Mesothelial cell of epicardium (in vitro differentiated cells): ENCODE results near the gene TANGO2. TPM values are rescaled to one million over a fixed set of nuclear protein-coding genes. Genes with fewer than 3 reads are reported as not detected.

Experiments
- DNase-seq, 2 experiments: peaks; one replicate each; pipeline ENCODE4 v3.0.0; 2021; ENCODE audit warnings: low spot score in 2 of 2; ENCODE audit not compliant: unreplicated experiment in 2 of 2
- H3K27ac Mint-ChIP-seq: 2 replicates; pipeline ENCODE4 v1.8.0; 2021; ENCODE audit warnings: mixed read lengths
- H3K27me3 Mint-ChIP-seq: 2 replicates; pipeline ENCODE4 v1.8.0; 2021; ENCODE audit warnings: low read depth, mixed read lengths
- H3K36me3 Mint-ChIP-seq: 2 replicates; pipeline ENCODE4 v1.8.0; 2021; ENCODE audit warnings: mixed read lengths
- H3K4me1 Mint-ChIP-seq: 2 replicates; pipeline ENCODE4 v1.8.0; 2021; ENCODE audit warnings: mixed read lengths
- H3K4me3 Mint-ChIP-seq: 2 replicates; pipeline ENCODE4 v1.8.0; 2021; ENCODE audit warnings: mild to moderate bottlenecking, moderate library complexity, mixed read lengths
- H3K9me3 Mint-ChIP-seq: 2 replicates; pipeline ENCODE4 v1.8.0; 2021; ENCODE audit warnings: mixed read lengths
- total RNA-seq: library from RNA; stranded (reverse); gene quantifications from 3 replicates; pipeline ENCODE4 v1.2.1, GENCODE V29; 2021
- TF ChIP-seq, protein P1 (sequence below): fragments of 200-600 bp; sonication (generic); IDR thresholded peaks from one replicate; pipeline ENCODE4 v1.5.0; 2021; ENCODE audit warnings: antibody characterized with exemption; ENCODE audit not compliant: unreplicated experiment

The TANGO2 gene
- total RNA-seq, 1 donor from 2014 or later = 15.6 TPM

DNA sequence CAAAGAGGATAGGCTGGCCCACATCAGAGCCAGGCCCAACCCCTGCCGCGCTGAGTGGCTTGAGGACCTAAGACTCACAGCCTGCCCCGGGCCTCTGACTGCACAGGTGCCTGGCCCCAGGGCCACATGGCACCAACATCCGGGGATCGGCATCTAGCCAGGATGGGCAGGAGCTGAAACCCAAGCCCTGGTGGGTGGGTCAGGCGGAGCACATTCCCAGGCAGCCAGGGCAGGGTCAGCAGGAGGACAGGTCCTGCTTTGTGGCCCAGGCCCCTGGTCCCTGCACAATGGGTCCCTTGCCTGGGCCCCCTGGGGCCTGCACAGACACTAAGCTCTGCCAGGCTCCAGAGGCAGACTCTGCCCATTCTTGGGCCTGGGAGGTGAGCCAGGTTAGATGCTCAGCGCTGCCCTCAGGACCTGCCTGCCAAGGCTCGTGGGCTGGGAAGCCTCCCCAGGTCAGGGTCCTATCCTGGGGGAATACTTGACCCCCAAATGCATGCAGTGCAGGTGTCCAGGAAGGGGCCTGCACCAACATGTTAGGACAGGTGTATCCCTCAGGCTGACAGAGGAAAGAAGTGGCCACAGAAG is 37.8 kb upstream of the TANGO2 start:
- DNase-seq = no peak
- H3K27ac Mint-ChIP-seq = no peak overlapping the region
- TF ChIP-seq, protein P1, sequence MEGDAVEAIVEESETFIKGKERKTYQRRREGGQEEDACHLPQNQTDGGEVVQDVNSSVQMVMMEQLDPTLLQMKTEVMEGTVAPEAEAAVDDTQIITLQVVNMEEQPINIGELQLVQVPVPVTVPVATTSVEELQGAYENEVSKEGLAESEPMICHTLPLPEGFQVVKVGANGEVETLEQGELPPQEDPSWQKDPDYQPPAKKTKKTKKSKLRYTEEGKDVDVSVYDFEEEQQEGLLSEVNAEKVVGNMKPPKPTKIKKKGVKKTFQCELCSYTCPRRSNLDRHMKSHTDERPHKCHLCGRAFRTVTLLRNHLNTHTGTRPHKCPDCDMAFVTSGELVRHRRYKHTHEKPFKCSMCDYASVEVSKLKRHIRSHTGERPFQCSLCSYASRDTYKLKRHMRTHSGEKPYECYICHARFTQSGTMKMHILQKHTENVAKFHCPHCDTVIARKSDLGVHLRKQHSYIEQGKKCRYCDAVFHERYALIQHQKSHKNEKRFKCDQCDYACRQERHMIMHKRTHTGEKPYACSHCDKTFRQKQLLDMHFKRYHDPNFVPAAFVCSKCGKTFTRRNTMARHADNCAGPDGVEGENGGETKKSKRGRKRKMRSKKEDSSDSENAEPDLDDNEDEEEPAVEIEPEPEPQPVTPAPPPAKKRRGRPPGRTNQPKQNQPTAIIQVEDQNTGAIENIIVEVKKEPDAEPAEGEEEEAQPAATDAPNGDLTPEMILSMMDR = no peak
- no peak overlapping the region for H3K4me3 Mint-ChIP-seq
- no peaks in the 10 kb centered on the region for H3K27me3 Mint-ChIP-seq
- H3K9me3 Mint-ChIP-seq = no peaks in the 10 kb centered on the region
- H3K36me3 Mint-ChIP-seq = peaks cover 6% of the 10 kb centered on the region
- peaks cover 18% of the 10 kb centered on the region for H3K4me1 Mint-ChIP-seq

DNA sequence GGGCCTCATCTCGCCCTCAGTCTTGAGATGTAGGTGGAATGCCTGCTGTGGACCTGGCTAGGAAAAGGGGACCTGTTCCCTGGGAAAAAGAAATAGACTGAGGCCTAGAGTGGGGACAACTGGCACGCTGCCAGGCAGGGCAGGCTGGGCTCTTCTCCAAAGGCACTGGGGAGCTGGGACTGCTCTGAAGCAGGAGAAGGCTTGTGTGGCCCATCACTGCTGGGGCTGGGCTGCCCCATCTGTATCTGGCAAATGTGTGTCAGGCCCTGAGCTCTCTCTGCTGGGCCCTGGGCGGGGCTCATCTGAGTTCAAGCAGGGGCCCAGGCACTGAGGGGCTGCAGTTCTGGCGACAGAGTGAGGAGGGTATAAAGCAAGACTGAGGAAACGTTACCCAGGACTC is 37.2 kb upstream of the TANGO2 start:
- no peak overlapping the region for H3K27ac Mint-ChIP-seq
- TF ChIP-seq, protein P1 = no peak
- H3K9me3 Mint-ChIP-seq = no peaks in the 10 kb centered on the region
- peaks cover 18% of the 10 kb centered on the region for H3K4me1 Mint-ChIP-seq
- H3K27me3 Mint-ChIP-seq = no peaks in the 10 kb centered on the region
- no peak overlapping the region for H3K4me3 Mint-ChIP-seq
- peaks cover 6% of the 10 kb centered on the region for H3K36me3 Mint-ChIP-seq
- no peak for DNase-seq

DNA sequence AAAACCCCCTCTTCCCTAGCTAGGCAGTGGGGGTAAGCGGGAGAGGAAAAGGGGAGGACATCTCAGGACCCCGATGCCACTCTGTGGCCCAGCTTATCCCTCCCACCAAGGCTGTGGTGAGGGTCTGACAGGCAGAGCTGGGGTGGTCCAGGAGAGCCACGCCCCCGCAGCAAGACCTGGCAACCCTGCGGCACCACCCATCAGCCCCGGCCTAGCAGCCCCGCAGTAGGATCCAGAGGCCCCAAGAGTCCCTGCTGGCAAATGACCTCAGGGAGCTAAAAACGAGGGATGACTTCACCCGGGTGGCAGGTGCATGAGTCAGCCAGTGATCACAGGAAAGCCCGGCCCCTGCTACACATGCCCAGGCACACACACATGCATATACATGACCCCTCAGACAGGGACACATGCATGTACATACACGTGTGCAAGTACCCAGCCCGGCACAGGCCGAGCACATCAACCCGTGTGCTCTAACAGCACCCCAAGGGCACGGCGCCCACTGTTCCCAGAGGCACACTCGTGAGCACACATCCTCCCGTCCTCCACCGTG is 36.6 kb upstream of the TANGO2 start:
- H3K36me3 Mint-ChIP-seq = peaks cover 4% of the 10 kb centered on the region
- no peaks in the 10 kb centered on the region for H3K27me3 Mint-ChIP-seq
- TF ChIP-seq, protein P1 = no peak
- H3K4me1 Mint-ChIP-seq = peaks cover 18% of the 10 kb centered on the region
- H3K9me3 Mint-ChIP-seq = no peaks in the 10 kb centered on the region
- DNase-seq = no peak
- no peak overlapping the region for H3K4me3 Mint-ChIP-seq
- no peak overlapping the region for H3K27ac Mint-ChIP-seq

DNA sequence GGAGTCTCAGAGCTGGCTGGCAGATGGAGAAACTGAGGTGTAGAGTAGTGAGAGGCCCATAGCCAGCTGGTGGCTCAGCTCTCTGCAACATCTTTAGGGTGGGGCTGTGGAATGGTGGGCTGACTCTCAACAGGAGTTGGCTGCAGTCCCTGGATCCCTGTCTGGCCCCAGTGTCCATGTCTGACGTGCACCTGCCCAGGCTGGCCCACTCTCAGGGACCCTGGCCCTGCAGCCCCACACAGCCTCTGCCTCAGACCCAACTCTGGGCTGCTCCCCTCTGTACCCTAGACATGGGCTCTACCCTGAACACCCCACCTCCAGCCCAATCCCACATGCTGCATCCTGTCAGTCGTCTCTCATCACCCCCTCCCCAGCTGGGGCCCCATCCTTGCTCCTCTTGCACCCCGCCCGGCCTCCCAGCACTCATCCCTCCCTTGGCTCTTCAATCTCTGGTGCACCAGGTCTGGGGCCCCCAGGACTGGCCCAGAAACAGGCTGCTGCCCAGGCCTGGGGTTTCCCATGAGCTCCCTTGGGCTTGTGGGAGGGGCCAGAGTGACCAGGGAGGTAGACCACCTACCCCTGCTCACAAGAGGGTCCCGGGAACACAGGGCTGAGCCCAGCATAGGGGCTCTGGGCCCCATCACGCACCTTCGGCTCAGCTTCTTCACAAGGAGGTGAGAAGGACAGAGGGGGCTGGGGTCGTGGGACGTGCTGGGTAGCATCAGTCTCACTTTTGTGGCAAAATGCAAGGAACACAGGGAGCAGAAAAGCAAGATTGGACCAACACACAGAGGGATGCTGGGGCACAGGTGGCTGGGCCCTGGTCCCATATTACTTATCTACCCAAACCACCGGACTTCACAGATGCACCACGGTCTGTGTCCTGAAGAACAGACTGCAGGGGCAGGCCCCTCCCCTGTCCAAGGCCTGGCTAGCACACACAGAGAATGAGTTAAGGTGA is 35.8 kb upstream of the TANGO2 start:
- TF ChIP-seq, protein P1 = no peak
- peak overlapping the region; percentile 41 for H3K4me3 Mint-ChIP-seq
- no peak overlapping the region for H3K27ac Mint-ChIP-seq
- H3K27me3 Mint-ChIP-seq = no peaks in the 10 kb centered on the region
- H3K4me1 Mint-ChIP-seq = peaks cover 18% of the 10 kb centered on the region
- no peaks in the 10 kb centered on the region for H3K9me3 Mint-ChIP-seq
- peaks cover 3% of the 10 kb centered on the region for H3K36me3 Mint-ChIP-seq
- no peak for DNase-seq

DNA sequence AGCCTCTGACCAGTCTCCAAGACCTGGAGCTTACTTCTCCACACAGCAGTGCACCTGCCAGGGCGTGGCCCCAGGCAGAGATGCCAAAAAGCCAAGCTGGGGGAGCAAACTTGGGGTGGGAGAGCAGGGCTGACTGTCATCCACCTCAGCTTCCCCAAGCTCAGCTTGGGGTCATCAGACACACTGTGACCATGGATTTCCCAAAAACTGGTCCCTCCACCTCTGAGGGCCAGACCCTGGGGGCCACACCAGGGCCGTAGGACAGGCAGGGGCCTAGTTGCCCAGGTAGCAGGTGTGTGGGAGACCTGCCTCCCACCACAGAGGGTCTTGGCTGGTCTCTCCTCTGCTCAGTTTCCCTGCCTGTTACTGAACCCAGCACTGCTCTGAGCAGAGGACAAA is 34.9 kb upstream of the TANGO2 start:
- Mint-ChIP-seq H3K4me1 (peaks cover 18% of the 10 kb centered on the region), H3K36me3 (no peaks in the 10 kb centered on the region), H3K9me3 (no peaks in the 10 kb centered on the region), H3K27me3 (no peaks in the 10 kb centered on the region), H3K27ac (no peak overlapping the region), H3K4me3 (peak overlapping the region; percentile 74)
- TF ChIP-seq, protein P1 = no peak
- no peak for DNase-seq
